SK-N-MC (cell line): ENCODE data around the gene PTPN9.

ENCODE experiments used
- EZH2 ChIP-seq: fragments of 200-600 bp; sonication (generic); IDR thresholded peaks from one replicate; pipeline ENCODE4 v1.6.1; 2017; ENCODE audit warnings: antibody characterized with exemption
- FOXP2 ChIP-seq: optimal IDR thresholded peaks from 2 replicates; pipeline ENCODE3; 2011; ENCODE audit warnings: mild to moderate bottlenecking, moderate library complexity; ENCODE audit not compliant: insufficient read depth; ENCODE audit errors: extremely low read length, control extremely low read depth
- POLR2AphosphoS5 ChIP-seq: IDR thresholded peaks from 2 replicates; pipeline ENCODE4 v1.6.1; 2012; ENCODE audit warnings: mild to moderate bottlenecking, low read depth, low read length, borderline replicate concordance

GRCh38 chr15:75454471-75455378 is 124.4 kb downstream of the PTPN9 start:
- TF ChIP-seq POLR2AphosphoS5 (no peak), EZH2 (no peak), FOXP2 (no peak)
